ENCODE results near the gene ADGRL1.
"Not testable (repeated sequence)": the region's sequence is repeated elsewhere in the genome, so short reads cannot be mapped to it uniquely, and the experiment has no call there.

ADGRL1 gene

DNA sequence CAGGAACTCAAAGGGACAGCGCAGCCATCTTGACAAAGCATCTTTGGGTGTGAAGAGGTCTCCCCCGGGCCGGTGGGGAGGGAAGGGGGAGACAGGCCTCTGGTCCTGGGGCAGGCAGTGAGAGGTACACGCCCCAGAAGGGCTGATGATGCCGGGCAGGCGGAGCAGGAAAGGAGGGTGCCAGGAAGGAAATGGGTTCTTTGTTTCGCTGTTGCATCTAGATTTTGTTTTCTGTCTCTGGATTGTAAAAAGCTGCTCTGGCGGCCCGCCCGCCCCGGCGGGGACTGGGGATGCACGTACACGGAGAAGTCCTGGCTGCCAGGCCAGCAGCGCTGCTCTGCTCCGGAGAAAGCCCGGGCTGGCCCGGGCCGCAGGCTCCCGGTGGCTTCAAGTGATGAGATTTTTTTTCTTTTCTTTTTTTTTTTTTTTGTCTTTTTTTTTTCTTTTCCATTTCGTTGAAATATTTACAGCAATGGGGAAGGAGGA lies 56.4 kb downstream of the ADGRL1 start:
- TF ChIP-seq, protein P1, sequence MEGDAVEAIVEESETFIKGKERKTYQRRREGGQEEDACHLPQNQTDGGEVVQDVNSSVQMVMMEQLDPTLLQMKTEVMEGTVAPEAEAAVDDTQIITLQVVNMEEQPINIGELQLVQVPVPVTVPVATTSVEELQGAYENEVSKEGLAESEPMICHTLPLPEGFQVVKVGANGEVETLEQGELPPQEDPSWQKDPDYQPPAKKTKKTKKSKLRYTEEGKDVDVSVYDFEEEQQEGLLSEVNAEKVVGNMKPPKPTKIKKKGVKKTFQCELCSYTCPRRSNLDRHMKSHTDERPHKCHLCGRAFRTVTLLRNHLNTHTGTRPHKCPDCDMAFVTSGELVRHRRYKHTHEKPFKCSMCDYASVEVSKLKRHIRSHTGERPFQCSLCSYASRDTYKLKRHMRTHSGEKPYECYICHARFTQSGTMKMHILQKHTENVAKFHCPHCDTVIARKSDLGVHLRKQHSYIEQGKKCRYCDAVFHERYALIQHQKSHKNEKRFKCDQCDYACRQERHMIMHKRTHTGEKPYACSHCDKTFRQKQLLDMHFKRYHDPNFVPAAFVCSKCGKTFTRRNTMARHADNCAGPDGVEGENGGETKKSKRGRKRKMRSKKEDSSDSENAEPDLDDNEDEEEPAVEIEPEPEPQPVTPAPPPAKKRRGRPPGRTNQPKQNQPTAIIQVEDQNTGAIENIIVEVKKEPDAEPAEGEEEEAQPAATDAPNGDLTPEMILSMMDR (conservative IDR thresholded peaks at IDR 0.05; ENCODE audit: low read depth, low read length) = no peak
- DNase-seq (ENCODE audit: low read depth) = no peak
- H3K4me3 ChIP-seq (ENCODE audit: low read length) = no peak overlapping the region

DNA sequence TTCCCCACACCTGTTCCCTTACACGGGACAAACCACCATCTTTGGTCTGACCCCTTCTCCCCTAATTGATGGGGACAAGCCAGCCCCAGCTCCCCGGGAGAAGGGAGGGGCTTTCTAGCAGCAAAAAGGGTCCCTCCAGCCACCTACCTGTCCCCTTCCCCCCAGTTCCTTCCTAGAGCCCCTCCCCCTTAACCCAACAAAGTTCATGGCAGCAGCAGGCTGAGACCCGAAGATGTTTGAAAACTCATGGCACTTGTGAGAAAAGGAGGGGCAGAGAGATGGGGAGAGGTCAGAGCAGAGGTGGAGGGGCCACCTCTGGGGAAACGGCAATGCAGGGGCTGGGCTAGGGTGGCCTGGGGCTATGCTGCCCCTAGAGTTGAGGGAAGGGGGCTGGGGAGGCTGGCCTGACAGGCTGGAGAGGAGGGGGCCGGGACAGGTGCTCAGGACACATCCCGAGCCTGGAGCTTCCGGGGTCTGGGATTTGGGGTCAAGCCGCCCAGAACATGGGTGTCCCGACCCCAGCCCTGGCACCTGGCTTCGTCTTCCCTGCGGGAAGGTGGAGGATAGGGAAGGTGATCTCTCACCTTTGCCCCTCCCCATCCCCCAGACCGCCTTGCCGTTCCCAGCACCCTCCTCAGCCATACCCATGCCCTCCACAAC lies 57.1 kb downstream of the ADGRL1 start:
- TF ChIP-seq, protein P1 (conservative IDR thresholded peaks at IDR 0.05; ENCODE audit: low read depth, low read length) = no peak
- no peak for DNase-seq (ENCODE audit: low read depth)
- H3K4me3 ChIP-seq (ENCODE audit: low read length) = no peak overlapping the region

DNA sequence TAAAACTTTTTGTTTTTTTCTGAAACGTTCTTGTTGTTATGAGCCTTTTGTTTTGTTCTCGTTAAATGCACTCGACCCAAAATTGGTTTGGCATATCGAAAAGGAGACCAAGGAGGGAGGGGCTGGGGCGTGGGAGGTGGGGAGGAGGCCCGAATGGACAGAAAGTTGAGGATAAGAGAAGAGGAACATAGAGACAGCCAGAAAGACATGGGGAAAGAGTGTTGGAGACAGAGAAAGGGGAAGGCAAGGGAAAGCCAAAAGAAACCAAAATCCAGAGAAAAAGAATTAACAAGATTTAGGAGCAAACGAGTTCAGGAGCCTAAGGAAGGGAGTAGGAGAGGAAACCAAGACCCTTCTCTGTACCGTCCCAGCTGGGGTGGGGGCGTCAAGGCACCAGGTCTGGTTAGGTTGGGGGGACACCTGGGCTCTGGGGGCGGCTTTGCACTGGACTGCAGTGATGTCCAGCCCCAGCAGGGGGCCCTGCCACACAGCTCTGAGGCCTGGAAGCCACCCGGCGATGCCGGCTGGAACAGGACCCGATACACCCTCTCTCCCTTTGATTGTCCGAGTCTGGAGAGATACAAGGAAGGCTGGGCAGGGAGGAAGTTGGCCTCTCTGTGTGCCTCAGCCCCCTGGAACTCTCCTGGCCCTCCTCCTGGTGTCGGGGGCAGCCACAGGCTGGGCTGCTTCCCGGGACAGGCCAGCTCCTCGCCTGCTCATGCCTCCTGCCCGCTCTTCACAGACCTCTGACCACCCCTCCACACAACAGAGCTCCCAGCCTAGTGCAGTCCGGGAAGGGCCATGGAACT lies 58.0 kb downstream of the ADGRL1 start:
- H3K4me3 ChIP-seq (ENCODE audit: low read length) = peak overlapping the region; percentile 22
- TF ChIP-seq, protein P1 (conservative IDR thresholded peaks at IDR 0.05; ENCODE audit: low read depth, low read length) = peak; percentile 94
- no peak for DNase-seq (ENCODE audit: low read depth)

DNA sequence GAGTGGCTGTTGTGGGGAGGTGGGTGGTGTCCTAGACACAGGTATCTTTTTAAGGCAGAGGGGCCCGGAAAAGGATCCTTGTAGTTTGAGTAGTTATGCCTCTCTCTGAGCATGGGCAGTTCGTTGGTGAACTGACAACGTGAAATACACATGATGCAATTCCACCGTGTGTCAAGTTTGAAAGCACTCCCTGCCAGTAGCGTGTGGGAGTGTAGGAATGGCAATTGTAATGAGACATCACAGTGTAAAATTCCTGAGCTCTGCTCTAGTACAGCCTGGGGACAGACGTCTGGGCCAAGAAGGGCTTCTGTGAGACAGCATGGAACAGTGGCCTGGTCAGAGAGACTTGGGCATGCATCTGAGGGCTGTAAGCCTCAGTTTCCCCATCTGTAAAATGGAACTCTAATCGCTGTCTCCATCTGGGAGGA lies 59.2 kb downstream of the ADGRL1 start:
- DNase-seq (ENCODE audit: low read depth) = no peak

DNA sequence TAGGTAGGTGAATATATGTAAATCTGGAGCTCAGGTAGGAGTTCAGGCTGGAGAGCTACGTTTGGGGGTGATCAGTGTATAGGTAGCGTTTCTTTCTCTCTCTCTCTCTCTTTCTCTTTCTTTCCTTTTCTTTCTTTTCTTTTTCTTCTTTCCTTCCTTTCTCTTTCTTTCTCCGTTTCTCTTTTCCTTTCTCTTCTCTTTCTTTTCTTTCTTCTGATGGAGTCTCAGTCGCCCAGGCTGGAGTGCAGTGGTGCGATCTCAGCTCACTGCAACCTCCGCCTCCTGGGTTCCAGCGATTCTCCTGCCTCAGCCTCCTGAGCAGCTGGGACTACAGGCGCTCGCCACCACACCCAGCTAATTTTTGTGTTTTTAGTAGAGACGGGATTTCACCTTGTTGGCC lies 59.8 kb downstream of the ADGRL1 start:
- not testable (repeated sequence) for H3K4me3 ChIP-seq (ENCODE audit: low read length); DNase-seq (ENCODE audit: low read depth)

More for the DNA sequence above, 59.2 kb downstream of the ADGRL1 start:
- TF ChIP-seq, protein P1 (conservative IDR thresholded peaks at IDR 0.05; ENCODE audit: low read depth, low read length) = no peak
- H3K4me3 ChIP-seq (ENCODE audit: low read length) = no peak overlapping the region

DNA sequence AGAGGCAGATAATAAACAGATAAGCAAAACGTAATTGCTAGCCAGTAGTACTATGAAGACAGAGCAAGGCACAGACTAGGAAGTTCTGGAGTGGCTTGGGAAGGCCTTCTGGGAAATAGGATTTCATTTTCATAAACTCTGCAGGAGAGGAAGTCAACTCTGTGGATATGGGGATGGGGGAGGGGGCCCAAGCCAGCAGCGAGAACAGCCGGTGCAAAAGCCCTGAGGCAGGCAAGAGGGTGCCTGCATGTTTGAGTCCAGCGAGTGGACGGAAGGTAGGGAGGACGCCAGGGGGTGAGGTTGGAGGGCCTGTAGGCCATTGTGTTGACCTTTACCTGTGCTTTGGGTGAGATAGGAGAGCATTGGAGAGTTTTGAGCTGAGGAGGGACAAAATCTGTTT lies 60.6 kb downstream of the ADGRL1 start:
- TF ChIP-seq, protein P1 (conservative IDR thresholded peaks at IDR 0.05; ENCODE audit: low read depth, low read length) = no peak
- H3K4me3 ChIP-seq (ENCODE audit: low read length) = no peak overlapping the region
- DNase-seq (ENCODE audit: low read depth) = no peak

DNA sequence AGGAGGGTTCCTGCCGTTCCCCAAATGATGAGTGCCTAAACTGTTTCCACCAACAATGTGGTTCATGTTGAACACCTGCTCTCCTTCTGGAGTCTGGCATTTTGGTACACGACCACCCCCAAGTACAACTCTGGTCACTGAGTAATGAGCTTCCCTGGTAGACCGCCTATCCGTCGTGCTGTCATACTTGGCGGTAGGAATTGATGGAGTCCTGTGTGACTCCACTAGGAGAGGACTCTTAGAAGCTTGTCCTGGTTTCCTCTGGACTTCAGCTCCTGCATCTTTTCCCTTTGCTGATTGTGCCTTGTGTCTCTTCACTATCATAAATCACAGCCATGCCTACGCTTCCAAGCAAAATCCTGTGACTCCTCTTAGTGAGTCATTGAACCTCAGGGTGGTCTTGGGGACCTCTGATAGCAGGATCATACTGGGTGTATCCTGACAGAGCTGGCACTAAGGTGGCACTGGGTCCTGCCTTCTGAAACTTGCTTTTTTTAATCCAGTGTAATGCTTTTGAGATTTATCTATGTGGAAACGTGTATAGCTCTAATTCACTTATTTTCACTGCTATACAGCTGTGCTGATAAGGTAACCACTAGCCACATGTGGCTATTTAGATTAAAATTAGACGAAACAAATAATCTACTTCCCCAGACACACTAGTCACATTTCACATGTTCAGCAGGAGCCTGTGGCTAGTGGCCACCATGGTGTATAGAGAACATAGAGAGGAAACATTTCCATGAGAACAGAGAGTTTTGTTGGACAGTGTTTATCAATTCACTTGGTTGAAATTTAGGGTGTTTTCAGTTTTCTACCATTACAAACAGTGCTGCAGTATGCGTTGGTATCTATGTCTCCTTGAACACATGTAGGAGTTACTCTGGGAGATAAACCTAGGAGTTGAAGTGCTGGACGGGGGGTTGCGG lies 63.4 kb downstream of the ADGRL1 start:
- no peak for DNase-seq (ENCODE audit: low read depth)
- TF ChIP-seq, protein P1 (conservative IDR thresholded peaks at IDR 0.05; ENCODE audit: low read depth, low read length) = no peak

More for the DNA sequence above, 63.4 kb downstream of the ADGRL1 start:
- H3K4me3 ChIP-seq (ENCODE audit: low read length) = no peak overlapping the region
